Amniotic epithelial cell (primary cell): ENCODE measurements around the gene SRRD.

Experiments
- DNase-seq: peaks from one replicate; pipeline ENCODE4 v3.0.0-alpha.2; 2010; ENCODE audit warnings: low read depth

Gene SRRD

GRCh38 chr22:26453812-26454500 is 29.7 kb upstream of the SRRD start:
- DNase-seq, result no peak

- no peak for DNase-seq
Measured at GRCh38 chr22:26457661-26458272, 25.9 kb upstream of the SRRD start.

DNA sequence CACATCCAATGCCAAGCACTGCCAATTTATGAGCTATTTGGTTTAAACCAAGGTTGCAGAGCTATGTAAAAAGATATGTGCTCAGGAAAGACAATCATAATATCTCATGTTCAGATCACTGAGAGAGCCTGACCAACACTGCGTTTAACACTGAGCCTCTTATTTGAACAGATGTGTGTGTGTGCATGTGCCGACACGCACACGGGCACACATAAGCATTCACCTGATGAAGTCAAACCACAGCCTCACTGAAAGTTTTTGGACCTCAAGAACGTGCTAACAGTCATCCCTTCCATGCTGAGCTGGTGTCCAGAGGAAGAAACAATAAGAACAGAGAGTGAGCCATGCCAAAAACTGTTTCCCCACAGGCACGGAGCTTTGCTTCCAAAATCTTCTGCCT is 23.5 kb upstream of the SRRD start:
- no peak for DNase-seq

DNA sequence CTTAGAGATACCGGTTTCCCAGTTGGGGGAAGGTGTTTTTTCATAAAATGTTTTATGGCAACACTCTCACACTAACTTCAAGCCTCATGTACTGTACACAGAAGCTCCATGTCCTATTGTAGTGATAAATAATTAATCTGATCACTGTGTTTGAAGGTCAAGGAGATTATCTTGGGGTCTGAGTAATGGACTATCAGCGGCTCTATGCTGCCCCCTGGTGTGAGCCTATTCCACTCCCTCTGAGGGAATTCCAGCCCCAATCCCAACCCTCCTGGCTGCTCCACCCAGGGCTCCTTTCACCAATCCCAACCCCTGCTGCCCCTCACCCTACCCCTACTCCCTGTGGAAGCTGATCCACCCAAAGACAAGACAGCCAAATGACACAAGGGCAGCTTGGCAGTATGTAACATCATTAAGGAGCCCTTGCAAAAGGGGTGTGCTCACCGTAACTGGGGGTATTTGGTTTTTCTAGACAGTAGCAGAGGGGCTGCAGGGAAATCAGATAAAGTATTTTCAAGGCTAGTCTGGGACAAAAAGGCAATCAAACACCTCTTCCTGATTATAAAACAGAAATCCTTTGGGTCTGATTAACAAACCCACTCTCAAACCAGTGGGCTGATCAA is 22.4 kb upstream of the SRRD start:
- DNase-seq, result peak; percentile 38

GRCh38 chr22:26462051-26462450 is 21.6 kb upstream of the SRRD start:
- no peak for DNase-seq

- no peak for DNase-seq
Measured at GRCh38 chr22:26462641-26463040, 21.0 kb upstream of the SRRD start.

DNA sequence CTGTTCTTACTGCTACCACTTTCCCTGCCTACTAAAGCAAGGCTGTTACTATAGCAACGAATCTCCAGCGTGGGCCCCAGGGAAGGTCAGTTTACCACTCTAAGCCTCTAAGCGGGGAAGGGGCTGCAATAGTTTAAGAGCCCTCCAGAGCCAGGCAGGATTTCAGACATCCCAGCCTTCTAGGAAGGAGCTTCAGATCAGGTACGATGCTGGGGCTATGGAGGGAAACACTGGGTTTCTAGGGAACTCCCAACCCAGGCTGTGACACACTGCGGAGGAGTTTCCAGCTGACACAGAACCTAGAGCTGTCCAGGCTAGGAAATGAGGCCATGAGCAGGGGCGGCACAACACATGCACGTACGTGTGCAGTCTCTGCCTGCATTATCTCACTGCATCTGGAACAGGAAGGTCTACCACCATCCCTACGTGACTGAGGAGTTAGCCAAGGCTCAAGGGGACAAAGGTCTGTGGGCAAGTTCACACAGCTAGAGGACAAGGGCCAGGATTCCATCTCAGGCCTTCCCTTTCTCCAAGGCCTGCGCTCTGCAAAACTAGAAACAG is 20.5 kb upstream of the SRRD start:
- DNase-seq, result peak; percentile 82

DNA sequence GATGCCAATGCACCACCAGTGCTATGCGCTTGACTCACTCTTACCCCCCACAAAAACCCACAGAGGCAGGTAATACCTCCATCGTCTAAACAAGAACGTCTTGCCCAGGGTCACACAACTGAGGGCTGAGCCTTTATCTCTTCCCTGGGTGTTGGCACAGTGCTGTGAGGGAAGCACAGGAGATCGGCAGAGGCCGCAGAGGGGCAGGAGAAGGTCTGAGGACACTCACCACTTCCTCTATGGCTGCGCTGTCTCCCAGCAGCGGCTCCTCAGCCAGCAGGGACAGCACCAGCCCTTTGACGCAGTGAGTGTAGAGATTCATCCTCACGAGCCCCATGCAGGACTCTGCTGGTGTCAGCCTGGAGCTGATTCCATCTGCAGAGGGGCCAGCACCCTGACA is 20.0 kb upstream of the SRRD start:
- no peak for DNase-seq

DNA sequence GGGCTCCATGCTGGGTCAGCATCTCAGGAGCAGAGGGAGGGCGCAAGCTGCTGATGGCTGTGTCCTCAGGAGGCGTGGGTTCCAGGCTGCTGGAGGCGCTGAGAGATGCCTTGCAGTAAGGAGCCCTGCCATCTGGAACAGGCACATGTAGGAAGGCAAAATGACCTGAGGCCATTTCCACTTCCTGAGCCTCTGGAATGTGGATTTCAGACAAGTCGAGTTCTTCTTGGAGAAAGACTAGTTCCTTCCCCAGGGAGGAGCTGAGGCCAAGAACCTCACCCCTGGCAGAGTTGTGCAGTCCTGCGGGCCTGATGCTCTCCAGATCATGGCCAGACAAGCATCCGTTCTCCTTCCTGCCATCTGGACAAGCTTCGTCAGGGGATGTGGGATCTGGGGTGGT is 19.4 kb upstream of the SRRD start:
- no peak for DNase-seq

- DNase-seq, result no peak
Measured at GRCh38 chr22:26466196-26466595, 17.5 kb upstream of the SRRD start.

DNA sequence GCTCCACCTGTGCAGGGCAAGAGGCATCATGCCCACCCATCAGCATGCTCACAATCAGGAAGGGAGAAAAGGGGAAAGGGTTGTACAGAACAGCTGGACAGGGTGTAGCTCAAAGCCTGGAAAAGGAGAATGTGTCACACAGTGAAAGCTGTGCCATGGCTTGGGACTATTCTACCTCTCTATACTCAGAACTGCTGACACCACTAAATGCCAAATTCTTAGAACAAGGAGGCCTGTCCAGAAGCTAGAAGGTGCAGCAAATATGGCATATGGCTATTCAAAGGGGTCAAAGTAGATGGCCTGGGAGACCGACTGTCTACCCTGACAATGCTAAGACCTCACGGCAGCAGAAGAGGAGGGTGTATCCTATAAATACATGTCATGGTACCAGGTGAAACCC is 12.9 kb upstream of the SRRD start:
- no peak for DNase-seq

GRCh38 chr22:26471522-26471921 is 12.2 kb upstream of the SRRD start:
- DNase-seq, result peak; percentile 74

- DNase-seq, result peak; percentile 46
Measured at GRCh38 chr22:26474682-26475081, 9.0 kb upstream of the SRRD start.

DNA sequence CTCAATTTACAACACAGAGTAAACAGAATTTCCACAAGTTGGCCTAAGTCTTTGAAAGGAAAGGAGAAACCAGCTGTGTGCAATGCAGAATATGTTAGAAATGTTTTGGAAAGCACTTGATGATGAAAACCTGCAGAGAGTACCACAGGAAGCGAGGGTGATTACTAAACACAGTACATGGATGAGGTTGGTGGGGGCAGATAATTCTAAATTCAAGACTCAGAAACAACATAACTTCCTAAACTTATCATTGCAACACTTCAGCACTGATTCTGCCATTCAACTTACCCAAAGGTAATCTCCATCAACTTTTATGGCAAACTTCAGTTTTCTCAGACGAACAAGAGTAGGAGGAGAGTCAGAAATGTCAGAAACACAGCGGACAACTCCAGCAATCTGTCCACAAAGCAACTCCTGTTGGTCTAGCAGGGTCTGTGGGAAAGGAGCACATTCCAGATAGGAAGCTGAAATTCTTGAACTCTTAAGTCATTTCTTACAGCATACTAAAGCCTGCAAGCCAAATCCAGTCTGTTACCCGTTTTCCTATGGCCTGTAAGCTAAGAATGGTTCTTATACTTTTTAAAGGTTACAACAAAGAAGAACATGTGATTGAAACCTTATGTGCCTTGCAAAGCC is 6.9 kb upstream of the SRRD start:
- peak; percentile 92 for DNase-seq

DNA sequence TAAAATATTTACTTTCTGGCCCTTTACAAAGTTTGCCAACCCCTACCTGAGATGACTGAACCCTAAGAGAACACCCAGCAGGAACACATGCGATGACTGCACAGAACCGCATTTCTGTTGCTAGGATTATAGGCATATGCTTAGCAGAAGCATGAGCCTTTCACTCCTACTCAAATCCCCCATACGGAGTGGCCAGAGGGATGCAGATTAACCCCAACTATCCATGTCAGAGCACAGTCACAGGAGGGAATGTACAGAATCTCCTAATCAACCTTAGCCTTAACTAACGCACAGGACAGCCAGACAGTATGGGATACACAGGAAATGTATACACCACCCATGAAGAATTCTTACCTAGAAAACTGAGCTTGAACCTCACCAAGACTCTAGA is 6.3 kb upstream of the SRRD start:
- peak; percentile 57 for DNase-seq

DNA sequence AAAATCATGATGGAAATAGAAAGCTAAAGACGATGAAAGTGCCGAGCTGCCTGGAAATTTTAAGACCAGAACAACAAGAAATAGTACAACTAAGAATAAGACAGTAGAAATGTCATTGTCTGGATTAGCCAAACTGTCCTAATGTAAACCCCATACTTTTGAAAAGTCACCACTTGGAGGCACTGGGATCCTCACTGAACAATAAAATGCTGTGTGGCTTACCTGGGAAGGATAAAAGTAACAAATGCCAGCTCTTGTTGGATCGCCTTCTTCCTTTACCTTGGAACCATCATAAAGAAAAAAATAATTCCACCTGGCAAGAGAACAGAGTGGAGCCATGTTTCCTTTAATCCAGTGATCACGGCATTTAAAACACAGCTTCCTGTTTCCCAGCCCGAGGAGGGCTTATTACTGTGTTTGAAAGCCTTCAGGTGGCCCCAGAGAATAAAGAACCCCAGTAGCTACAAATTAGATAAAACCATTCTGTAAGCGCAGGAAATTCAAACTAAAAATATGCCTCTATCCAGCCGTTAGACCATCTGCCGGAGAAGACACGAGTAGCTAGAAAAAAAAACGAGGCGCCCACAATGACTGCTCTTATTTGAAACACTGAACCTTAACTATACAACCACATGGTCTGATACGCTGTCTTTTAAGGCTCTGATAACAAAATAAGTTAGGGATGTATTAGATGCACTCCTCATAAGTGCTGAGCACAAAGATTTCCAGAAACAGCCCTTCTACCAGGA is 4.5 kb upstream of the SRRD start:
- DNase-seq, result no peak

DNA sequence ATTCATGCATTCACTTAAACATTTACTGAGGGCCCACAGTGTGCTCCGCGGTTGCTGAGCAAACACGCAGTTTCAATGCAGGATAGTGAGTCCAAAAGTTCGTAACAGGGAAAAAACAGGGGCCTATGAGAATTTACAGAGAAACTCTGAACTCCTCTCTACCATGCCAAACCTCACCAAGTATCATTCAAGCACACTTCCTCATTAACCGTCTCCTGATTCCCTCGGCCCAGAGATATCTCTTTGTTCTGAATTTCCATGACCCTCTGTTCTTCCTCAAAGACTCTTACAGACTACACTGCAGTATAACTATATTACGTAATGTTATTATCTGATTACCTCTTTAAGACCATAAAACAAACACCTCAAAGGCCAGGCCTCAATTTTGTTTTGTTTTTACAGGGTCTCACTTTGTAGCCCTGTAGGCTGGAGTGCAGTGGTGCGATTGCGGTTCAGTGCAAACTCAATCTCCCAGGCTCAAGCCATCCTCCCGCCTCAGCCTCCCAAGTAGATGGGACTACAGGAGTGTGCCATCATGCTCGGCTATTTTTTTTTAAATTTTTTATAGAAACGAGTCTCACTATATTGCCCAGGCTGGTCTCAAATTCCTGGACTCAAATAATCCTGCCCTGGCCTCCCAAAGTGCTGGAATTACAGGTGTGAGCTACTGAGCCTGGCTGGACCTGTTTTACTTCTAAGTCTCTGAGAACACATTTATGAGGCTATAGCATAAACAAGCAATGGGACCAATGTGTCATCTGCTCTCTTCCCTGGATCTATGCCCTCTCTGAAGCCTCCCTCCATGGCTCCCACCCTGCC is 3.7 kb upstream of the SRRD start:
- DNase-seq, result no peak

GRCh38 chr22:26480611-26480932 is 3.1 kb upstream of the SRRD start:
- no peak for DNase-seq

GRCh38 chr22:26481112-26481693 is 2.5 kb upstream of the SRRD start:
- DNase-seq, result no peak

GRCh38 chr22:26481694-26482093 is 2.0 kb upstream of the SRRD start:
- DNase-seq, result no peak

DNA sequence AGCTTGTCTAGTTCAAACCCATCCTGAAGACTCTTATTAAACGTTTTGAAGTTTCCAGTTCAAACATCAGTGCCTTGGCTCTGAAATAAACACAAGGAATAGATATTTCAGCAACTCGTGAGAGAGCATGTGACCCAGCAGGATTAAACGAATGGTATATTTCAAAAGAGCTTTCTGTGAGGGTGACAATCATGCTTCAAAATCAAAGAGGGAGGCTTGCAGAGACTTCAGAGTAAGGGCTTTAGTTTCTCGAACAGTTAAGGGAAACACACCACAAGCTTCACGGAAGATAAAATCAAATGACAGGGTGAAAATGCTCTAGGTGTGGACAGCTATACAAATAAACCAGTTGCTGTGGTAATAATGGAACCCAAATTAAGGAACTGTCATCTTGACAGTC is 1.5 kb upstream of the SRRD start:
- no peak for DNase-seq
